K562 (cell line): ENCODE results near the gene TRAPPC12. TPM values are rescaled to one million over a fixed set of nuclear protein-coding genes. Genes with fewer than 3 reads are reported as not detected.

Experiments used
- CHD1 ChIP-seq: fragments of 200-600 bp; sonication (generic); IDR thresholded peaks from one replicate; pipeline ENCODE4 v1.6.1; 2012; ENCODE audit warnings: mild to moderate bottlenecking, moderate library complexity, low read length, inconsistent platforms
- NFYB ChIP-seq: IDR thresholded peaks from 2 replicates; pipeline ENCODE4 v1.6.1; 2011; ENCODE audit warnings: mild to moderate bottlenecking, moderate library complexity; ENCODE audit not compliant: insufficient read length; ENCODE audit errors: extremely low read depth
- PKNOX1 ChIP-seq: fragments of 450-650 bp; IDR thresholded peaks from 2 replicates; pipeline ENCODE4 v1.6.1; 2016
- SMARCA5 ChIP-seq: fragments of 450-650 bp; IDR thresholded peaks from 2 replicates; pipeline ENCODE4 v1.6.1; 2016
- SP1 ChIP-seq: sonication (generic); formaldehyde crosslinking; IDR thresholded peaks from 2 replicates; pipeline ENCODE4 v1.8.1; 2022; ENCODE audit warnings: mild to moderate bottlenecking, missing genetic modification reagents
- SP2 ChIP-seq: IDR thresholded peaks from 2 replicates; pipeline ENCODE4 v1.6.1; 2011; ENCODE audit warnings: mild to moderate bottlenecking, low read depth, low read length, moderate library complexity; ENCODE audit not compliant: poor library complexity, severe bottlenecking; ENCODE audit errors: extremely low read depth
- TEAD2 ChIP-seq: fragments of 450-650 bp; IDR thresholded peaks from 2 replicates; pipeline ENCODE4 v1.6.1; 2016; ENCODE audit warnings: missing genetic modification characterization, control low read depth, missing compliant biosample characterization
- ZFP1 ChIP-seq: fragments of 450-650 bp; formaldehyde crosslinking; IDR thresholded peaks from 2 replicates; pipeline ENCODE4 v1.4.0; 2020; ENCODE audit warnings: mild to moderate bottlenecking, mixed read lengths
- ZNF316 ChIP-seq: fragments of 450-650 bp; IDR thresholded peaks from 2 replicates; pipeline ENCODE4 v1.6.1; 2016
- ZNF830 ChIP-seq: fragments of 250-450 bp; sonication (Bioruptor Pico); IDR thresholded peaks from 2 replicates; pipeline ENCODE4 v1.5.0; 2021; ENCODE audit warnings: mild to moderate bottlenecking
- ZSCAN29 ChIP-seq: fragments of 450-650 bp; IDR thresholded peaks from 2 replicates; pipeline ENCODE4 v1.6.1; 2017
- polyA plus RNA-seq, 8 experiments: library from polyadenylated mRNA; depleted of rRNA in 4 of 8; stranded (reverse) in 5 of 8; unstranded in 3 of 8; fragments of >200 nt; fragmentation: Nextera tagmentation in 2 of 8; fragmentation: Illumina TruSeq in 1 of 8; extraction: Ambion mirVana in 2 of 8; extraction: Trizol in 1 of 8; gene quantifications; 2 replicates each; pipeline versions ENCODE4 v1.2.1 to v1.2.3, GENCODE V29; 2011 to 2014; ENCODE audit warnings: inconsistent platforms in 1 of 8, missing spikeins in 1 of 8
- total RNA-seq, 7 experiments: library from RNA; depleted of rRNA in 6 of 7; stranded (reverse); fragments of >200 nt in 6 of 7; fragmentation: Illumina TruSeq in 2 of 7; extraction: Trizol in 2 of 7; gene quantifications; 2 replicates each; pipeline versions ENCODE4 v1.2.1 to v1.2.3, GENCODE V29; 2011 to 2021; ENCODE audit warnings: low replicate concordance in 1 of 7

Gene TRAPPC12
- total and polyA plus RNA-seq, 9 of the 15 experiments (the other 6 are each of a cell fraction or from before 2014, with no cell fraction given): 8.0 to 75.2 (median 39.1) TPM

- no peak for TF ChIP-seq TEAD2 (tag)
- no peak for TF ChIP-seq ZSCAN29
- no peak for TF ChIP-seq CHD1
- TF ChIP-seq ZFP1: no peak
- peak; percentile 94 for TF ChIP-seq PKNOX1
- TF ChIP-seq SP2: peak; percentile 25
- TF ChIP-seq NFYB: peak; percentile 37
- no peak for TF ChIP-seq ZNF830 (CRISPR knock-in tag)
- no peak for TF ChIP-seq SMARCA5
- TF ChIP-seq SP1 (CRISPR knock-in tag): no peak
- TF ChIP-seq ZNF316: peak; percentile 33; the same call in 1 of the 2 replicates
Observed at GRCh38 chr2:3483227-3483985, 103.9 kb downstream of the TRAPPC12 start (continued).
